ENCODE data around the gene TRAPPC3. TPM values are rescaled to one million over a fixed set of nuclear protein-coding genes. Genes with fewer than 3 reads are reported as not detected.
A peak's percentile ranks its signal among the peaks of the same experiment; 100 is the strongest.

The TRAPPC3 gene
- total and polyA plus RNA-seq, 9 of the 15 experiments (the other 6 are each of a cell fraction or from before 2014, with no cell fraction given) = 20.6 to 141 (median 112) TPM

GRCh38 chr1:36150296-36151133, 1.2 kb upstream of the TRAPPC3 start (continued):
- TF ChIP-seq ZBTB26 (CRISPR knock-in tag; IDR thresholded peaks at IDR 0.05) = no peak
- TF ChIP-seq ARID3A (IDR thresholded peaks at IDR 0.05; ENCODE audit: borderline replicate concordance, low read depth, low read length) = no peak
- TF ChIP-seq ATF4 (CRISPR knock-in tag; IDR thresholded peaks at IDR 0.05) = no peak
- no peak for TF ChIP-seq RBM22 (IDR thresholded peaks at IDR 0.05; ENCODE audit: low read depth, low read length, poor library complexity, severe bottlenecking)
- no peak for TF ChIP-seq CC2D1A (IDR thresholded peaks at IDR 0.05)
- TF ChIP-seq SREBF2 (CRISPR knock-in tag; IDR thresholded peaks at IDR 0.05) = no peak
- TF ChIP-seq SMAD4 (CRISPR knock-in tag; conservative IDR thresholded peaks at IDR 0.05) = peak; percentile 83
- TF ChIP-seq COPS2 (conservative IDR thresholded peaks at IDR 0.05) = no peak
- TF ChIP-seq SFPQ (IDR thresholded peaks at IDR 0.05; ENCODE audit: low read depth, low read length) = no peak
- peak; percentile 65 for TF ChIP-seq POLR2B (IDR thresholded peaks at IDR 0.05; ENCODE audit: low read depth, partially characterized antibody)
- peak; percentile 59 to 62 for TF ChIP-seq NRF1 (conservative IDR thresholded peaks at IDR 0.05 in 1 of 2, IDR thresholded peaks at IDR 0.05 in 1 of 2)
- TF ChIP-seq NR3C1 (CRISPR knock-in tag; IDR thresholded peaks at IDR 0.05) = no peak
- TF ChIP-seq CTBP1 (IDR thresholded peaks at IDR 0.05; ENCODE audit: borderline replicate concordance) = peak; percentile 79; the same call in 1 of the 2 replicates
- TF ChIP-seq CHCHD3 (CRISPR knock-in tag; IDR thresholded peaks at IDR 0.05) = no peak
- TF ChIP-seq BDP1 (IDR thresholded peaks at IDR 0.05; ENCODE audit: insufficient read depth, insufficient read length) = no peak
- TF ChIP-seq FUS (optimal IDR thresholded peaks at IDR 0.05; ENCODE audit: low read depth, low read length) = no peak
- TF ChIP-seq ZNF644 (tag; IDR thresholded peaks at IDR 0.05; ENCODE audit: low read depth) = no peak
- no peak for TF ChIP-seq KAT2B (IDR thresholded peaks at IDR 0.05; ENCODE audit: low read depth, low read length)
- TF ChIP-seq NFXL1 (CRISPR knock-in tag; IDR thresholded peaks at IDR 0.05) = no peak
- no peak for TF ChIP-seq KLF13 (tag; IDR thresholded peaks at IDR 0.05; ENCODE audit: borderline replicate concordance, low read depth)
- TF ChIP-seq NBN (IDR thresholded peaks at IDR 0.05; ENCODE audit: low read depth) = 0 out of 2 replicates have a peak, but pooled peaks have one; percentile 32
- 0 out of 2 replicates have a peak, but pooled peaks have one; percentile 68 for TF ChIP-seq SMARCE1 (IDR thresholded peaks at IDR 0.05)
- TF ChIP-seq PHF8 (IDR thresholded peaks at IDR 0.05; ENCODE audit: borderline replicate concordance, low read length) = peak; percentile 53; the same call in 1 of the 2 replicates

Data from K562 (cell line).